Measurements from ENCODE around the gene MXRA7. TPM values are rescaled to one million over a fixed set of nuclear protein-coding genes. Genes with fewer than 3 reads are reported as not detected.
A peak's percentile ranks its signal among the peaks of the same experiment; 100 is the strongest.
"Not testable (repeated sequence)": the region's sequence is repeated elsewhere in the genome, so short reads cannot be mapped to it uniquely, and the experiment has no call there.

Gene MXRA7
- total RNA-seq, 1 donor from 2014 or later: 411 TPM

- peaks cover 43% of the 10 kb centered on the region for H3K36me3 ChIP-seq
These were observed 41.2 kb upstream of the MXRA7 start for GRCh38 chr17:76752006-76752405.

GRCh38 chr17:76751416-76751993 lies 40.7 kb upstream of the MXRA7 start:
- no peaks in the 10 kb centered on the region for H3K9me3 ChIP-seq (replicated peaks)
- no peak overlapping the region for H3K4me3 ChIP-seq
- no peaks in the 10 kb centered on the region for H3K27me3 ChIP-seq (ENCODE audit: low read depth)
- DNase-seq: no peak
- no peak for TF ChIP-seq CTCF (IDR thresholded peaks at IDR 0.05; ENCODE audit: borderline replicate concordance)
- peaks cover 43% of the 10 kb centered on the region for H3K36me3 ChIP-seq
- peaks cover 47% of the 10 kb centered on the region for H3K4me1 ChIP-seq
- intact Hi-C loops (cut with micrococcal nuclease): no loop called here
- H3K27ac ChIP-seq (replicated peaks): peak overlapping the region; percentile 60

More at GRCh38 chr17:76752006-76752405, 41.2 kb upstream of the MXRA7 start:
- no peak overlapping the region for H3K4me3 ChIP-seq
- no peaks in the 10 kb centered on the region for H3K9me3 ChIP-seq (replicated peaks)
- TF ChIP-seq CTCF (IDR thresholded peaks at IDR 0.05; ENCODE audit: borderline replicate concordance): no peak
- H3K4me1 ChIP-seq: peaks cover 42% of the 10 kb centered on the region
- DNase-seq: no peak
- H3K27me3 ChIP-seq (ENCODE audit: low read depth): no peaks in the 10 kb centered on the region
- H3K27ac ChIP-seq (replicated peaks): peak overlapping the region; percentile 60
- intact Hi-C loops (cut with micrococcal nuclease): no loop called here

- peaks cover 64% of the 10 kb centered on the region for H3K4me1 ChIP-seq
- H3K4me3 ChIP-seq: no peak overlapping the region
- no peaks in the 10 kb centered on the region for H3K9me3 ChIP-seq (replicated peaks)
- intact Hi-C loops (cut with micrococcal nuclease): no loop called here
- no peaks in the 10 kb centered on the region for H3K27me3 ChIP-seq (ENCODE audit: low read depth)
- DNase-seq: no peak
- H3K36me3 ChIP-seq: peaks cover 52% of the 10 kb centered on the region
- peak overlapping the region; percentile 75 for H3K27ac ChIP-seq (replicated peaks)
- no peak for TF ChIP-seq CTCF (IDR thresholded peaks at IDR 0.05; ENCODE audit: borderline replicate concordance)
These were observed 37.9 kb upstream of the MXRA7 start for GRCh38 chr17:76748657-76749056.

GRCh38 chr17:76747716-76748363 lies 37.1 kb upstream of the MXRA7 start:
- H3K27ac ChIP-seq (replicated peaks): peak overlapping the region; percentile 75
- peaks cover 58% of the 10 kb centered on the region for H3K36me3 ChIP-seq
- H3K4me1 ChIP-seq: peaks cover 64% of the 10 kb centered on the region
- no peaks in the 10 kb centered on the region for H3K9me3 ChIP-seq (replicated peaks)
- no peak overlapping the region for H3K4me3 ChIP-seq
- intact Hi-C loops (cut with micrococcal nuclease): no loop called here
- H3K27me3 ChIP-seq (ENCODE audit: low read depth): no peaks in the 10 kb centered on the region
- TF ChIP-seq CTCF (IDR thresholded peaks at IDR 0.05; ENCODE audit: borderline replicate concordance): no peak
- DNase-seq: no peak

DNA sequence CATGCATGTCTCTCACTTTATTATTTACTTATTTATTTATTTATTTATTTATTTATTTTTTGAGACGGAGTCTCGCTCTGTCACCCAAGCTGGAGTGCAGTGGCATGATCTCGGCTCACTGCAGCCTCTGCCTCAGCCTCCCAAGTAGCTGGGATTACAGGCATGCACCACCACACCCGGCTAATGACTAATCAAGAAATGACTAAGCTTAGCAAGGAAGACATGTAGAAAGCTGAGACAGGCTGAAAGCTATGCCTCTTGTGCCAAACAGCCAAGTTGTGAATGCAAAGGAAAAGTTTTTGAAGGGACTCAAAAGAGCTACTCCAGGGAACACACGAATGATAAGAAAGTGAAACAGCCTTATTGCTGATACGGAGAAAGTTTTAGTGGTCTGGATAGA lies 35.0 kb upstream of the MXRA7 start:
- H3K9me3 ChIP-seq (replicated peaks); DNase-seq; H3K4me3 ChIP-seq; H3K27me3 ChIP-seq (ENCODE audit: low read depth); intact Hi-C loops (cut with micrococcal nuclease): not testable (repeated sequence)
- Histone ChIP-seq H3K4me1 (peaks cover 76% of the 10 kb centered on the region), H3K27ac (replicated peaks) (peak overlapping the region; percentile 75), H3K36me3 (peaks cover 73% of the 10 kb centered on the region)

DNA sequence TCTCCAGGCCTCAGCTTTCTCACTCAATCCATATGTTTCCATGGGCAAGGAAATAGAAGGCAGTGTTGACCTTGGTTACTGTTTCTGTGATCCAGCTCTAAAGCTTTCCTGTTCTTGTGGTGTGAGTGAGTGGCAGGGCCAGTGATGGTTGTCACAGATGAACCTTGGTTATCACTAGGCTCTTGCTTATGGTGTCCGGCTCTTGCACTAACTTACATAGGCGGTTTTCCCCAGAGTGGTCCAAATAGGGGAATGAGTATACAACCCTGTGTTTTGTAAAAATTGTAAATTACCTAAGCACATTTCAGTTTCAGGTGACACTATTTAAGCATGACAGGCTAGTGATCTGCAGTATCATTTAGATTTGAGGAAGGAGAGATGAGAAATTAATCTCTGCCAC lies 34.0 kb upstream of the MXRA7 start:
- Histone ChIP-seq H3K4me1 (peaks cover 85% of the 10 kb centered on the region), H3K27ac (replicated peaks) (peak overlapping the region; percentile 66), H3K4me3 (no peak overlapping the region), H3K36me3 (peaks cover 68% of the 10 kb centered on the region), H3K27me3 (ENCODE audit: low read depth) (no peaks in the 10 kb centered on the region), H3K9me3 (replicated peaks) (no peaks in the 10 kb centered on the region)
- no peak for TF ChIP-seq CTCF (IDR thresholded peaks at IDR 0.05; ENCODE audit: borderline replicate concordance)
- DNase-seq: no peak
- intact Hi-C loops (cut with micrococcal nuclease): no loop called here
